Trophoblast cell (in vitro differentiated cells and primary cell): ENCODE measurements around the gene MIAT.

Experiments used
- DNase-seq, 2 donors: peaks; one replicate each; pipeline ENCODE4 v3.0.0-alpha.2; 2016
- H2AFZ ChIP-seq: 2 replicates; pipeline ENCODE4 v1.6.1; 2013; ENCODE audit warnings: low read length, moderate library complexity, mild to moderate bottlenecking; ENCODE audit not compliant: insufficient read depth, poor library complexity
- H2AK5ac ChIP-seq: 2 replicates; pipeline ENCODE4 v1.6.1; 2013; ENCODE audit warnings: mild to moderate bottlenecking, low read length
- H2BK120ac ChIP-seq: 2 replicates; pipeline ENCODE4 v1.6.1; 2013; ENCODE audit warnings: low read length, mild to moderate bottlenecking, moderate library complexity; ENCODE audit not compliant: insufficient read depth, poor library complexity
- H2BK12ac ChIP-seq: 2 replicates; pipeline ENCODE4 v1.6.1; 2013; ENCODE audit warnings: mild to moderate bottlenecking, low read length, moderate library complexity
- H2BK5ac ChIP-seq: 2 replicates; pipeline ENCODE4 v1.6.1; 2013; ENCODE audit warnings: low read length, low read depth, moderate library complexity, mild to moderate bottlenecking; ENCODE audit not compliant: poor library complexity
- H3K14ac ChIP-seq: 2 replicates; pipeline ENCODE4 v1.6.1; 2013; ENCODE audit warnings: mild to moderate bottlenecking, low read length
- H3K18ac ChIP-seq: 2 replicates; pipeline ENCODE4 v1.6.1; 2013; ENCODE audit warnings: mild to moderate bottlenecking, low read length
- H3K23ac ChIP-seq: 2 replicates; pipeline ENCODE4 v1.6.1; 2013; ENCODE audit warnings: low read length
- H3K27ac ChIP-seq: 2 replicates; pipeline ENCODE4 v1.5.1; 2013; ENCODE audit warnings: low read depth, mild to moderate bottlenecking, inconsistent platforms, low read length, moderate library complexity
- H3K27me3 ChIP-seq: 2 replicates; pipeline ENCODE4 v1.6.1; 2013; ENCODE audit warnings: inconsistent platforms, mild to moderate bottlenecking, low read length, moderate library complexity; ENCODE audit not compliant: insufficient read depth
- H3K36me3 ChIP-seq, 2 experiments: 1 replicate in 1 of 2; 2 replicates in 1 of 2; pipeline ENCODE4 v1.6.1; 2013; ENCODE audit warnings: low read length in 2 of 2, mild to moderate bottlenecking in 2 of 2, moderate library complexity in 1 of 2; ENCODE audit not compliant: insufficient read depth in 2 of 2, control insufficient read depth in 1 of 2
- H3K4ac ChIP-seq: 2 replicates; pipeline ENCODE4 v1.6.1; 2013; ENCODE audit warnings: low read depth, mild to moderate bottlenecking, low read length, moderate library complexity
- H3K4me1 ChIP-seq, 2 experiments: 1 replicate in 1 of 2; 2 replicates in 1 of 2; pipeline ENCODE4 v1.6.1; 2013; ENCODE audit warnings: low read length in 2 of 2, mild to moderate bottlenecking in 2 of 2, moderate library complexity in 1 of 2; ENCODE audit not compliant: insufficient read depth in 2 of 2, control insufficient read depth in 1 of 2
- H3K4me2 ChIP-seq: 2 replicates; pipeline ENCODE4 v1.6.1; 2013; ENCODE audit warnings: inconsistent platforms, mild to moderate bottlenecking, low read length, moderate library complexity
- H3K4me3 ChIP-seq: 2 replicates; pipeline ENCODE4 v1.5.1; 2013; ENCODE audit warnings: mild to moderate bottlenecking, low read depth, low read length, inconsistent platforms
- H3K79me1 ChIP-seq: one replicate; pipeline ENCODE4 v1.6.1; 2013; ENCODE audit warnings: low read length
- H3K79me2 ChIP-seq: 2 replicates; pipeline ENCODE4 v1.6.1; 2013; ENCODE audit warnings: low read length, mild to moderate bottlenecking; ENCODE audit not compliant: control insufficient read depth, insufficient read depth, poor library complexity
- H3K9ac ChIP-seq: 2 replicates; pipeline ENCODE4 v1.6.1; 2013; ENCODE audit warnings: mild to moderate bottlenecking, low read length
- H3K9me3 ChIP-seq: 2 replicates; pipeline ENCODE4 v1.6.1; 2013; ENCODE audit warnings: low read depth, mild to moderate bottlenecking, control low read depth, inconsistent platforms, low read length; ENCODE audit not compliant: insufficient read depth
- H4K12ac ChIP-seq: 2 replicates; pipeline ENCODE4 v1.6.1; 2013; ENCODE audit warnings: low read depth, mild to moderate bottlenecking, low read length, moderate library complexity
- H4K8ac ChIP-seq: 2 replicates; pipeline ENCODE4 v1.6.1; 2013; ENCODE audit warnings: low read depth, mild to moderate bottlenecking, low read length, moderate library complexity
- H4K91ac ChIP-seq: one replicate; pipeline ENCODE4 v1.6.1; 2013; ENCODE audit warnings: low read depth, mild to moderate bottlenecking, low read length, moderate library complexity
- WGBS: extraction: QIAGEN DNeasy Blood & Tissue Kit; methylation state at CpG from one replicate; pipeline ENCODE4 v1.1.7; 2013; ENCODE audit warnings: missing lambda C conversion rate; ENCODE audit not compliant: insufficient read length, insufficient coverage; ENCODE audit errors: extremely low coverage; 5-methylcytosine and 5-hydroxymethylcytosine counted together

MIAT gene

DNA sequence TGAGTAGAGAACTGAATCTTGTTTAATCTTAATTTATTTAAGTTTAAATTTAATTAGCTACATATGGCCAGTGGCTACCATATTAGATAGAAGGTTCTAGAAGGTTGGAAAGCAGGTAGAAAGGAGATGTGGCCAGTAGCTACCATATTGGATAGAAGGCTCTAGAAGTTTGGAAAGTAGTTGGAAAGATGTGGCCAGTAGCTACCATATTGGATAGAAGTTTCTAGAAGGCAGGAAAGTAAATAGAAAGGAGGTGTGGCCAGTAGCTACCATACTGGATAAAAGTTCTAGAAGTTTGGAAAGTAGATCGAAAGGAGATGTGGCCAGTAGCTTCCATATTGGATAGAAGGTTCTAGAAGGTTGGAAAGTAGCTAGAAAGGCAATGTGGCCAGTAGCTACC is 33.4 kb upstream of the MIAT start:
- Histone ChIP-seq H3K9ac (no peak overlapping the region), H2AK5ac (no peak overlapping the region), H2AFZ (no peak overlapping the region), H4K91ac (no peak overlapping the region), H3K36me3 (no peaks in the 10 kb centered on the region), H3K79me1 (no peaks in the 10 kb centered on the region), H4K8ac (no peak overlapping the region), H2BK12ac (no peak overlapping the region), H3K4ac (no peak overlapping the region), H3K9me3 (peaks cover 4% of the 10 kb centered on the region), H3K18ac (no peak overlapping the region), H3K14ac (no peak overlapping the region), H3K27ac (no peak overlapping the region), H3K79me2 (no peaks in the 10 kb centered on the region), H4K12ac (no peak overlapping the region), H2BK5ac (no peak overlapping the region), H3K4me1 (no peaks in the 10 kb centered on the region), H3K4me2 (no peak overlapping the region), H2BK120ac (no peak overlapping the region), H3K27me3 (no peaks in the 10 kb centered on the region), H3K4me3 (no peak overlapping the region), H3K23ac (no peak overlapping the region)
- no CpG with 5 or more reads among the region's 1 CpG for WGBS
- no peak for DNase-seq

DNA sequence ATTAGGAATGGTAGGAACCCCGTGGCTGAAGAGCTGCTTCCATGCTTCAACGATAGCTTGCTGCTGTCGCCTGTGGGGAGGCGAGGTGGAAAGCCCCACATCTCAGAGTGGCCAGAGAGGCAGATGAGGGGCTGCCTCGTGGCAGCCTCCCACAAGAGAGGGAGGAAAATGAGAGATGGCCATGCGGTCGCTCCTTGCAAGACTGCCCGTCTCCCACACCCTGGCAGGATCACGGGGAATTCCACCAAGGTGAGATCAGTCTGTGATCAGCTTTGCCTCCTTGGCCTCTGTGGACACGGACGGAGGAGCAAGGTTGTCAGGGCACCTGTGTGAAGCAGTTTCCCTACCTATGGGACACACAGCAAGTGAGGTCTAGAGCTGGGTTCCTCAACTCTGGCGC is 32.6 kb upstream of the MIAT start:
- no peak overlapping the region for H4K12ac ChIP-seq
- H3K23ac ChIP-seq: no peak overlapping the region
- no peak overlapping the region for H3K9ac ChIP-seq
- H3K14ac ChIP-seq: no peak overlapping the region
- H3K4me1 ChIP-seq: no peaks in the 10 kb centered on the region
- H3K79me2 ChIP-seq: no peaks in the 10 kb centered on the region
- no peak overlapping the region for H2BK5ac ChIP-seq
- WGBS: no CpG with 5 or more reads among the region's 12 CpGs
- no peak overlapping the region for H2BK120ac ChIP-seq
- H3K9me3 ChIP-seq: peaks cover 4% of the 10 kb centered on the region
- H4K91ac ChIP-seq: no peak overlapping the region
- H3K4ac ChIP-seq: no peak overlapping the region
- no peak overlapping the region for H2AFZ ChIP-seq
- no peaks in the 10 kb centered on the region for H3K36me3 ChIP-seq
- H3K27ac ChIP-seq: no peak overlapping the region
- H2AK5ac ChIP-seq: no peak overlapping the region
- H4K8ac ChIP-seq: no peak overlapping the region
- no peaks in the 10 kb centered on the region for H3K79me1 ChIP-seq
- no peak for DNase-seq
- no peak overlapping the region for H2BK12ac ChIP-seq
- no peak overlapping the region for H3K18ac ChIP-seq
- H3K27me3 ChIP-seq: no peaks in the 10 kb centered on the region
- no peak overlapping the region for H3K4me3 ChIP-seq
- H3K4me2 ChIP-seq: no peak overlapping the region

DNA sequence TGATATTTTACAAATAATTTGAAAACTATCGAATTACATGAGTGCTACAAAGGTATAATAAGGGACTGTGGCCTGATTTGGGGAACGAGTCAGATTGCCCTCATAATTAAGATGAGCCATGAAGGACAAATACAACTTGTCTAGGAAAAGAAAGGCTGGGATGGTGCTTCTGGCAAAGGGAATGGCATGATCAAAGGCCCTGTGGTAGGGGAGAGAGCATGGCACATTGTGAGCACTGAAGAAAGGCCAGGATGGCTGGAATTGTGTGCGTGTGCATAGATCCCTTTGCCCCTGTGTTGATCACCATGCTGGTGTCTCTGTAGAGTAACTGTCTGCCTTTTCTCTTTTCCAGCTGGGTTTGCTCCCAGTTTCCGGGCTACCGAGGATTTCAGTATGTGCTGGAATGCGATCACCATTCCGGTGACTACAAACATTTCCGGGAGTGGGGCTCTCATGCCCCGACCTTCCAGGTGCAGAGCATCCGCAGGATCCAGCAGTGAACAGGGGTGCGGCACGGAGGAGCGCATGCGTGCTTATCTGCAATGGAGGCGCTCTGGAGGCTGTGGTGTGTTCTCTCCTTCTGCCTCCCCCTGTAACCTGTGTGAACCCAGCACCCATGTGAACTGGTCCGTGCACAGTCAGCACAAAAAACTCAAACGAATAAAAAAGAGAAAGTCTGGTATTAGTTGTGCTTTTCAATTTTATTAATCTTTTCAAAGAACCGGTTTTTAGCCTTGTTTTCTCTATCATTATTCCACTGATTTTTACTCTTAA is 27.2 kb upstream of the MIAT start:
- Histone ChIP-seq H3K4ac (no peak overlapping the region), H3K4me2 (no peak overlapping the region), H4K91ac (no peak overlapping the region), H2BK12ac (no peak overlapping the region), H3K23ac (no peak overlapping the region), H3K79me1 (no peaks in the 10 kb centered on the region), H3K18ac (no peak overlapping the region), H3K9ac (no peak overlapping the region), H3K9me3 (peaks cover under 1% of the 10 kb centered on the region), H2BK5ac (no peak overlapping the region), H3K36me3 (no peaks in the 10 kb centered on the region), H3K79me2 (no peaks in the 10 kb centered on the region), H3K14ac (no peak overlapping the region), H3K27me3 (no peaks in the 10 kb centered on the region), H3K4me3 (no peak overlapping the region), H4K8ac (no peak overlapping the region), H3K27ac (no peak overlapping the region), H2BK120ac (no peak overlapping the region), H4K12ac (no peak overlapping the region), H2AFZ (no peak overlapping the region), H2AK5ac (no peak overlapping the region), H3K4me1 (no peaks in the 10 kb centered on the region)
- no peak for DNase-seq
- no CpG with 5 or more reads among the region's 18 CpGs for WGBS

DNA sequence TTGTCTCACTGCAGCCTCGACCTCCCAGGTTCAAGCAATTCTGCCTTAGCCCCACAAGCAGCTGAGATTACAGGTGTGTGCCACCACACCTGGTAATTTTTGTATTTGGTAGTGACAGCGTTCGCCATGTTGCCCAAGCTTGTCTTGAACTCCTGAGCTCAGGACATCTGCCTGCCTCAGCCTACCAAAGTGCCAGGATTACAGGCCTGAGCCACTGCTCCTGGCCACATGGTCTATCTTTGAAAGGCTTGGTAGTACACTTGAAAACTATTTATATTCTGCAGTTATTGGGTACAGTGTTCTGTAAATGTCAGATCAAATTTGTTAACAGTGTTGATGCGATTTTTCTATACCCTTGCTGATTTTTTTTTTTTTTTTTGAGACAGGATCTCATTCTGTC is 26.1 kb upstream of the MIAT start:
- H3K36me3 ChIP-seq: no peaks in the 10 kb centered on the region

More for the DNA sequence above, 26.1 kb upstream of the MIAT start:
- Histone ChIP-seq H3K4me2 (no peak overlapping the region), H4K91ac (no peak overlapping the region), H3K27me3 (no peaks in the 10 kb centered on the region), H3K4me3 (no peak overlapping the region), H3K18ac (no peak overlapping the region), H3K27ac (no peak overlapping the region), H2BK120ac (no peak overlapping the region), H3K79me1 (no peaks in the 10 kb centered on the region), H3K4ac (no peak overlapping the region), H2BK12ac (no peak overlapping the region), H4K12ac (no peak overlapping the region), H3K4me1 (no peaks in the 10 kb centered on the region), H3K9me3 (no peaks in the 10 kb centered on the region), H3K14ac (no peak overlapping the region), H3K23ac (no peak overlapping the region), H3K79me2 (no peaks in the 10 kb centered on the region), H4K8ac (no peak overlapping the region), H2BK5ac (no peak overlapping the region), H3K9ac (no peak overlapping the region), H2AFZ (no peak overlapping the region), H2AK5ac (no peak overlapping the region)
- no peak for DNase-seq
- WGBS: no CpG with 5 or more reads among the region's 4 CpGs
